HCT116 (cell line): Measurements from ENCODE around the gene NBAS. TPM values are rescaled to one million over a fixed set of nuclear protein-coding genes. Genes with fewer than 3 reads are reported as not detected.

ENCODE experiments used
- ATAC-seq: fragments of 200-7000 bp; cut with Tn5 transposase; 2 replicates; pipeline ENCODE4 v1.9.1; 2020; ENCODE audit warnings: mild to moderate bottlenecking, moderate library complexity
- BruUV-seq: library from RNA; stranded (reverse); fragments of 400-500 nt; replicated peaks from 2 replicates; lab custom pipeline; 2021; lab: Mats Ljungman, UMichigan
- CTCF ChIA-PET: fragments of 300-600 bp; sonication (Branson Sonifier 250); formaldehyde crosslinking; loops from one replicate; lab custom pipeline; 2021; ENCODE audit warnings: antibody characterized with exemption; lab: Charles Lee
- POLR2A ChIA-PET: fragments of 300-600, 350-600 bp; sonication (Branson Sonifier 250); formaldehyde crosslinking; loops from one replicate; lab custom pipeline; 2021; ENCODE audit warnings: antibody characterized with exemption; lab: Charles Lee
- RAD21 ChIA-PET, 2 experiments: fragments of 300-600 bp; sonication (Branson Sonifier 250); formaldehyde crosslinking; loops; one replicate each; lab custom pipeline; 2023; ENCODE audit warnings: low total read pairs in 2 of 2; ENCODE audit not compliant: uncharacterized antibody in 2 of 2, unreplicated experiment in 2 of 2, low non-redundant PET in 1 of 2; lab: Charles Lee
- DNase-seq: peaks from one replicate; pipeline ENCODE4 v3.0.0-alpha.2; 2010; ENCODE audit warnings: low read depth, low spot score
- H2AFZ ChIP-seq: fragments of 200-600 bp; shearing (Covaris generic), sonication (generic); 2 replicates; pipeline ENCODE4 v1.6.1; 2017; ENCODE audit warnings: low read depth, mixed run types, mixed read lengths, antibody characterized with exemption, low read length; ENCODE audit not compliant: poor library complexity, severe bottlenecking
- H3K27ac ChIP-seq: 2 replicates; pipeline ENCODE4 v1.5.1; 2012; ENCODE audit warnings: low read depth, low read length
- H3K27me3 ChIP-seq: fragments of 200-600 bp; sonication (generic); 2 replicates; pipeline ENCODE4 v1.6.1; 2016; ENCODE audit warnings: mixed run types, low read length, mixed read lengths; ENCODE audit not compliant: insufficient read depth
- H3K36me3 ChIP-seq, 2 experiments: fragments of 200-500 bp in 1 of 2; fragments of 200-600 bp in 1 of 2; sonication (Bioruptor generic) in 1 of 2; sonication (generic) in 1 of 2; 2 replicates each; pipeline versions ENCODE4 v1.5.1 to v1.6.1; 2014 to 2016; ENCODE audit warnings: low read length in 2 of 2, inconsistent platforms in 1 of 2, mixed read lengths in 1 of 2, mixed run types in 1 of 2; ENCODE audit not compliant: insufficient read depth in 2 of 2, control insufficient read depth in 1 of 2
- H3K4me1 ChIP-seq, 2 experiments: fragments of 200-600 bp in 1 of 2; sonication (generic) in 1 of 2; 2 replicates each; pipeline versions ENCODE4 v1.5.1 to v1.6.1; 2012 to 2017; ENCODE audit warnings: low read length in 2 of 2, inconsistent platforms in 1 of 2, mild to moderate bottlenecking in 1 of 2, mixed read lengths in 1 of 2, mixed run types in 1 of 2, moderate library complexity in 1 of 2; ENCODE audit not compliant: insufficient read depth in 2 of 2, control insufficient read depth in 1 of 2
- H3K4me2 ChIP-seq: fragments of 200-600 bp; sonication (generic); 2 replicates; pipeline ENCODE4 v1.6.1; 2017; ENCODE audit warnings: mixed run types, low read length, mixed read lengths
- H3K4me3 ChIP-seq, 2 experiments: fragments of 200-600 bp in 1 of 2; sonication (generic) in 1 of 2; replicated peaks in 1 of 2; 2 replicates each; pipeline ENCODE4 v1.5.1; 2011 to 2016; ENCODE audit warnings: low read length in 2 of 2, control low read depth in 1 of 2, low read depth in 1 of 2, mild to moderate bottlenecking in 1 of 2, mixed read lengths in 1 of 2, mixed run types in 1 of 2
- H3K79me2 ChIP-seq: fragments of 200-600 bp; sonication (generic); 2 replicates; pipeline ENCODE4 v1.6.1; 2017; ENCODE audit warnings: mild to moderate bottlenecking, mixed run types, low read length, moderate library complexity, mixed read lengths; ENCODE audit not compliant: insufficient read depth
- H3K9ac ChIP-seq: fragments of 200-600 bp; sonication (generic); 2 replicates; pipeline ENCODE4 v1.6.1; 2016; ENCODE audit warnings: low read length, mixed read lengths
- H3K9me2 ChIP-seq: fragments of 200-600 bp; sonication (generic), shearing (Covaris generic); 2 replicates; pipeline ENCODE4 v1.6.1; 2017; ENCODE audit warnings: mixed run types, mild to moderate bottlenecking, moderate library complexity; ENCODE audit not compliant: insufficient read depth
- H3K9me3 ChIP-seq, 2 experiments: fragments of 200-500 bp in 1 of 2; fragments of 200-600 bp in 1 of 2; sonication (Bioruptor generic) in 1 of 2; sonication (generic) in 1 of 2; 2 replicates each; pipeline ENCODE4 v1.6.1; 2014 to 2017; ENCODE audit warnings: low read length in 2 of 2, mixed read lengths in 2 of 2, inconsistent platforms in 1 of 2, low read depth in 1 of 2, mild to moderate bottlenecking in 1 of 2, mixed run types in 1 of 2, moderate library complexity in 1 of 2; ENCODE audit not compliant: control insufficient read depth in 1 of 2, insufficient read depth in 1 of 2
- H4K20me1 ChIP-seq: fragments of 200-600 bp; sonication (generic), shearing (Covaris generic); 2 replicates; pipeline ENCODE4 v1.6.1; 2017; ENCODE audit warnings: mixed run types, mild to moderate bottlenecking, moderate library complexity; ENCODE audit not compliant: insufficient read depth
- ATF3 ChIP-seq: IDR thresholded peaks from 2 replicates; pipeline ENCODE4 v1.6.1; 2012
- CEBPB ChIP-seq: IDR thresholded peaks from 2 replicates; pipeline ENCODE4 v1.6.1; 2012; ENCODE audit warnings: low read depth
- EGR1 ChIP-seq: IDR thresholded peaks from 2 replicates; pipeline ENCODE4 v1.6.1; 2012; ENCODE audit warnings: low read depth
- ELF1 ChIP-seq: IDR thresholded peaks from 2 replicates; pipeline ENCODE4 v1.6.1; 2012; ENCODE audit warnings: low read depth, borderline replicate concordance
- EZH2 ChIP-seq: fragments of 200-600 bp; sonication (generic); IDR thresholded peaks from 2 replicates; pipeline ENCODE4 v1.6.1; 2017; ENCODE audit warnings: antibody characterized with exemption, mixed run types
- EZH2phosphoT487 ChIP-seq: fragments of 200-600 bp; IDR thresholded peaks from 2 replicates; pipeline ENCODE4 v1.6.1; 2018; ENCODE audit warnings: antibody characterized with exemption, borderline replicate concordance
- FOSL1 ChIP-seq: IDR thresholded peaks from 2 replicates; pipeline ENCODE4 v1.6.1; 2012; ENCODE audit warnings: low read depth
- JUND ChIP-seq: IDR thresholded peaks from 2 replicates; pipeline ENCODE4 v1.6.1; 2012
- MAX ChIP-seq: IDR thresholded peaks from 2 replicates; pipeline ENCODE4 v1.6.1; 2012
- POLR2A ChIP-seq: IDR thresholded peaks from 2 replicates; pipeline ENCODE4 v1.7.0; 2011; ENCODE audit warnings: borderline replicate concordance; ENCODE audit not compliant: insufficient read depth, insufficient read length; ENCODE audit errors: extremely low read depth
- POLR2AphosphoS5 ChIP-seq: IDR thresholded peaks from 2 replicates; pipeline ENCODE4 v1.6.1; 2011; ENCODE audit warnings: mild to moderate bottlenecking, low read depth, low read length, moderate library complexity
- SRF ChIP-seq: IDR thresholded peaks from 2 replicates; pipeline ENCODE4 v1.6.1; 2012; ENCODE audit warnings: low read depth
- TCF7L2 ChIP-seq: IDR thresholded peaks from 2 replicates; pipeline ENCODE4 v1.7.0; 2011; ENCODE audit warnings: borderline replicate concordance, inconsistent platforms; ENCODE audit not compliant: insufficient read depth, insufficient read length; ENCODE audit errors: extremely low read depth
- ZFX ChIP-seq: fragments of 450-650 bp; IDR thresholded peaks from 2 replicates; pipeline ENCODE4 v1.6.1; 2017
- ZNF274 ChIP-seq: fragments of 200-500 bp; sonication (Bioruptor generic); IDR thresholded peaks from 2 replicates; pipeline ENCODE4 v1.6.1; 2014; ENCODE audit warnings: mild to moderate bottlenecking, low read depth, low read length, inconsistent platforms
- intact Hi-C: fragments of 100-400 bp; cut with micrococcal nuclease; formaldehyde crosslinking; loops from 2 replicates; pipeline ENCODE4 v1.10.0; 2022
- total RNA-seq: library from RNA; stranded (reverse); gene quantifications from one replicate; pipeline ENCODE4 v1.2.1, GENCODE V29; 2021; ENCODE audit not compliant: unreplicated experiment
- TF ChIP-seq, protein P1 (sequence below): IDR thresholded peaks from 2 replicates; pipeline ENCODE4 v1.6.1; 2012; ENCODE audit warnings: low read depth
- TF ChIP-seq, protein P2 (sequence below), 3 experiments: fragments of 200-600 bp in 1 of 3; sonication (generic) in 1 of 3; IDR thresholded peaks in 2 of 3; conservative IDR thresholded peaks in 1 of 3; 2 replicates each; pipeline ENCODE4 v1.5.1; 2012 to 2017; ENCODE audit warnings: low read depth in 2 of 3, low read length in 2 of 3, antibody characterized with exemption in 1 of 3, borderline replicate concordance in 1 of 3, control low read depth in 1 of 3, mild to moderate bottlenecking in 1 of 3, mixed read lengths in 1 of 3, mixed run types in 1 of 3, moderate library complexity in 1 of 3; ENCODE audit not compliant: insufficient read depth in 1 of 3

Gene NBAS
- total RNA-seq, 1 experiment from 2014 or later = 32.8 TPM

DNA sequence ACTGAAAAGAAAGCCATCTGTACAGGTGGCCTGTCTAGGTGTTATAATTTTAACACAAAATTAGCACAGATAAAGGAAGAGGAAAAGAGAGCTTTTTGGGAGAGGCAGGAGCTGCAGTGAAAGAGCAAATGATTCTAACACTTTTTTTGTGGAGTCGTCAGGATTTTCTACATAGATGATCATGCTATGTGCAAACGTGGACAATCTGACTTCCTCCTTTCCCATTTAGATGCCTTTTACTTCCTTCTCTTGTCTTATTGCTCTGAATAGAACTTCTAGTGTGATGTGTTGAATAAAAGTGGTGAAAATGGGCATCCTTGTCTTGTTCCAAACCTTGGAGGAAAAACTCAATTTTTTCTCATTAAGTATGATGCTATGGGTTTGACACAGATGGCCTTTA lies 334.5 kb downstream of the NBAS start:
- POLR2A ChIA-PET = no interaction called here
- Histone ChIP-seq H2AFZ (no peak overlapping the region), H3K4me2 (no peak overlapping the region), H4K20me1 (no peaks in the 10 kb centered on the region), H3K79me2 (no peaks in the 10 kb centered on the region), H3K9me3 (no peaks in the 10 kb centered on the region), H3K9ac (no peak overlapping the region), H3K9me2 (no peaks in the 10 kb centered on the region), H3K36me3 (no peaks in the 10 kb centered on the region), H3K27ac (no peak overlapping the region), H3K4me3 (no peak overlapping the region), H3K27me3 (no peaks in the 10 kb centered on the region), H3K4me1 (no peaks in the 10 kb centered on the region)
- ATAC-seq = no peak
- no peak for TF ChIP-seq POLR2AphosphoS5
- no peak for TF ChIP-seq CEBPB
- intact Hi-C loops = no loop called here
- no TSS peak for BruUV-seq
- CTCF ChIA-PET = no interaction called here
- RAD21 ChIA-PET = no interaction called here
- no peak for DNase-seq

DNA sequence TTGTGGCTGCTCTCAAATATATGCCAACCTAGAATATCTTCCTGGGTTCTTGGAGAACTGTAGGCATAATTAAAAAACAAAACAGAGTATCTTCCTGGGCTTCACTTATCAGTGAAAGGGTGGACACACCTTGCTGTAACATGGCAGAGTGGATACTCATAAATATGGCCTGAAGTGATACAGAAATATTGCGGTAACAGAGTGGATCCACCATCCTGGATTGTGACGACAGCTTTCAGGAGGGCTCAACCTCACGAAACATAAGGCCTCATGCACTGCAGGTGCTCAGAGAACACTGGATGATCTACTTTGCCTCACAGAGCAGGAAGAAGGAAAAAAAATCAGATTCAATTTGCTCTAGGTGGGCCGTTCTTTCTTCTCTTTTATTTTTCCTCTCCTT lies 336.0 kb downstream of the NBAS start:
- DNase-seq (no peak), ATAC-seq (no peak)
- Histone ChIP-seq H3K36me3 (no peaks in the 10 kb centered on the region), H3K4me1 (no peaks in the 10 kb centered on the region), H3K27ac (no peak overlapping the region), H3K4me2 (no peak overlapping the region), H3K9ac (no peak overlapping the region), H4K20me1 (no peaks in the 10 kb centered on the region), H3K79me2 (no peaks in the 10 kb centered on the region), H3K27me3 (no peaks in the 10 kb centered on the region), H2AFZ (no peak overlapping the region), H3K9me3 (no peaks in the 10 kb centered on the region), H3K9me2 (no peaks in the 10 kb centered on the region), H3K4me3 (no peak overlapping the region)
- no TSS peak for BruUV-seq
- RAD21 ChIA-PET = no interaction called here
- intact Hi-C loops = no loop called here
- CTCF ChIA-PET = no interaction called here
- POLR2A ChIA-PET = no interaction called here
- no peak for TF ChIP-seq EGR1
- no peak for TF ChIP-seq SRF
- no peak for TF ChIP-seq ZNF274
- no peak for TF ChIP-seq EZH2phosphoT487
- TF ChIP-seq FOSL1 = no peak
- no peak for TF ChIP-seq POLR2AphosphoS5
- no peak for TF ChIP-seq CEBPB
- TF ChIP-seq POLR2A = no peak
- TF ChIP-seq TCF7L2 = no peak
- no peak for TF ChIP-seq EZH2
- TF ChIP-seq, protein P1, sequence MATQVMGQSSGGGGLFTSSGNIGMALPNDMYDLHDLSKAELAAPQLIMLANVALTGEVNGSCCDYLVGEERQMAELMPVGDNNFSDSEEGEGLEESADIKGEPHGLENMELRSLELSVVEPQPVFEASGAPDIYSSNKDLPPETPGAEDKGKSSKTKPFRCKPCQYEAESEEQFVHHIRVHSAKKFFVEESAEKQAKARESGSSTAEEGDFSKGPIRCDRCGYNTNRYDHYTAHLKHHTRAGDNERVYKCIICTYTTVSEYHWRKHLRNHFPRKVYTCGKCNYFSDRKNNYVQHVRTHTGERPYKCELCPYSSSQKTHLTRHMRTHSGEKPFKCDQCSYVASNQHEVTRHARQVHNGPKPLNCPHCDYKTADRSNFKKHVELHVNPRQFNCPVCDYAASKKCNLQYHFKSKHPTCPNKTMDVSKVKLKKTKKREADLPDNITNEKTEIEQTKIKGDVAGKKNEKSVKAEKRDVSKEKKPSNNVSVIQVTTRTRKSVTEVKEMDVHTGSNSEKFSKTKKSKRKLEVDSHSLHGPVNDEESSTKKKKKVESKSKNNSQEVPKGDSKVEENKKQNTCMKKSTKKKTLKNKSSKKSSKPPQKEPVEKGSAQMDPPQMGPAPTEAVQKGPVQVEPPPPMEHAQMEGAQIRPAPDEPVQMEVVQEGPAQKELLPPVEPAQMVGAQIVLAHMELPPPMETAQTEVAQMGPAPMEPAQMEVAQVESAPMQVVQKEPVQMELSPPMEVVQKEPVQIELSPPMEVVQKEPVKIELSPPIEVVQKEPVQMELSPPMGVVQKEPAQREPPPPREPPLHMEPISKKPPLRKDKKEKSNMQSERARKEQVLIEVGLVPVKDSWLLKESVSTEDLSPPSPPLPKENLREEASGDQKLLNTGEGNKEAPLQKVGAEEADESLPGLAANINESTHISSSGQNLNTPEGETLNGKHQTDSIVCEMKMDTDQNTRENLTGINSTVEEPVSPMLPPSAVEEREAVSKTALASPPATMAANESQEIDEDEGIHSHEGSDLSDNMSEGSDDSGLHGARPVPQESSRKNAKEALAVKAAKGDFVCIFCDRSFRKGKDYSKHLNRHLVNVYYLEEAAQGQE = no peak
- TF ChIP-seq ZFX = no peak
- no peak for TF ChIP-seq ELF1
- no peak for TF ChIP-seq JUND
- TF ChIP-seq, protein P2, sequence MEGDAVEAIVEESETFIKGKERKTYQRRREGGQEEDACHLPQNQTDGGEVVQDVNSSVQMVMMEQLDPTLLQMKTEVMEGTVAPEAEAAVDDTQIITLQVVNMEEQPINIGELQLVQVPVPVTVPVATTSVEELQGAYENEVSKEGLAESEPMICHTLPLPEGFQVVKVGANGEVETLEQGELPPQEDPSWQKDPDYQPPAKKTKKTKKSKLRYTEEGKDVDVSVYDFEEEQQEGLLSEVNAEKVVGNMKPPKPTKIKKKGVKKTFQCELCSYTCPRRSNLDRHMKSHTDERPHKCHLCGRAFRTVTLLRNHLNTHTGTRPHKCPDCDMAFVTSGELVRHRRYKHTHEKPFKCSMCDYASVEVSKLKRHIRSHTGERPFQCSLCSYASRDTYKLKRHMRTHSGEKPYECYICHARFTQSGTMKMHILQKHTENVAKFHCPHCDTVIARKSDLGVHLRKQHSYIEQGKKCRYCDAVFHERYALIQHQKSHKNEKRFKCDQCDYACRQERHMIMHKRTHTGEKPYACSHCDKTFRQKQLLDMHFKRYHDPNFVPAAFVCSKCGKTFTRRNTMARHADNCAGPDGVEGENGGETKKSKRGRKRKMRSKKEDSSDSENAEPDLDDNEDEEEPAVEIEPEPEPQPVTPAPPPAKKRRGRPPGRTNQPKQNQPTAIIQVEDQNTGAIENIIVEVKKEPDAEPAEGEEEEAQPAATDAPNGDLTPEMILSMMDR (IDR thresholded peaks at IDR 0.05 in 2 of 3, conservative IDR thresholded peaks at IDR 0.05 in 1 of 3; ENCODE audit: borderline replicate concordance in 1 of 3, insufficient read depth in 1 of 3, low read depth in 2 of 3, low read length in 2 of 3) = no peak
- TF ChIP-seq ATF3 = no peak
- TF ChIP-seq MAX = no peak
